Naive thymus-derived CD8-positive, alpha-beta T cell (primary cell): ENCODE results near the gene MME. TPM values are rescaled to one million over a fixed set of nuclear protein-coding genes. Genes with fewer than 3 reads are reported as not detected.
A peak's percentile ranks its signal among the peaks of the same experiment; 100 is the strongest.

Experiments used
- ATAC-seq, 2 donors: fragments of 150-1000 bp; cut with Tn5 transposase in 1 of 2; sonication (Bioruptor Pico), chemical (Tn5 transposase) in 1 of 2; 1 replicate in 1 of 2; 2 replicates in 1 of 2; pipeline ENCODE4 v1.10.0; 2021; ENCODE audit warnings: mild to moderate bottlenecking in 2 of 2, moderate library complexity in 2 of 2
- POLR2A ChIA-PET: fragments of 350-600 bp; sonication (Branson Sonifier 250); formaldehyde crosslinking; loops from one replicate; lab custom pipeline; 2021; ENCODE audit warnings: antibody characterized with exemption; lab: Charles Lee
- DNase-seq, 10 donors: peaks; one replicate each; pipeline versions ENCODE4 v3.0.0 to v3.0.0-alpha.2; 2020 to 2022
- H3K27ac Mint-ChIP-seq, 10 donors: one replicate each; pipeline ENCODE4 v1.8.0; 2020 to 2022; ENCODE audit warnings: mild to moderate bottlenecking in 10 of 10, mixed read lengths in 10 of 10, moderate library complexity in 4 of 10, inconsistent platforms in 1 of 10
- H3K27me3 Mint-ChIP-seq, 5 donors: one replicate each; pipeline ENCODE4 v1.8.0; 2021 to 2022; ENCODE audit warnings: mixed read lengths in 5 of 5
- H3K36me3 Mint-ChIP-seq, 3 donors: one replicate each; pipeline ENCODE4 v1.8.0; 2020 to 2022; ENCODE audit warnings: mixed read lengths in 3 of 3, mild to moderate bottlenecking in 2 of 3, inconsistent platforms in 1 of 3
- H3K4me1 Mint-ChIP-seq, 4 donors: one replicate each; pipeline ENCODE4 v1.8.0; 2021 to 2022; ENCODE audit warnings: mixed read lengths in 4 of 4
- H3K4me3 Mint-ChIP-seq, 10 donors: one replicate each; pipeline ENCODE4 v1.8.0; 2020 to 2022; ENCODE audit warnings: mild to moderate bottlenecking in 10 of 10, mixed read lengths in 10 of 10, moderate library complexity in 6 of 10, inconsistent platforms in 1 of 10
- H3K9me3 Mint-ChIP-seq, 9 donors: one replicate each; pipeline ENCODE4 v1.8.0; 2020 to 2022; ENCODE audit warnings: mixed read lengths in 9 of 9, mild to moderate bottlenecking in 3 of 9, inconsistent platforms in 1 of 9, moderate library complexity in 1 of 9
- polyA plus RNA-seq, 3 donors: library from polyadenylated mRNA; unstranded; fragments of 300-500 nt; fragmentation: Illumina TruSeq; gene quantifications; one replicate each; pipeline ENCODE4 v1.2.3, GENCODE V29; 2021
- total RNA-seq, 8 experiments: library from RNA in 2 of 8; stranded (reverse) in 2 of 8; gene quantifications; one replicate each; pipeline ENCODE4 v1.2.3 and lab custom pipeline; 2021 to 2026

The MME gene
- total and polyA plus RNA-seq, 5 experiments from 2014 or later = 0.91 to 1.3 TPM; not detected in 3

GRCh38 chr3:155088706-155089345 lies 8.7 kb downstream of the MME start:
- Mint-ChIP-seq H3K27me3 (peaks cover 0 to 12% (median 8%) of the 10 kb centered on the region in 5 donors), H3K36me3 (peaks cover 0 to 5% (median 0%) of the 10 kb centered on the region in 3 donors), H3K27ac (no peak overlapping the region), H3K4me3 (no peak overlapping the region), H3K4me1 (no peaks in the 10 kb centered on the region), H3K9me3 (peaks cover 0 to 7% (median 0%) of the 10 kb centered on the region in 9 donors)
- ATAC-seq (no peak), DNase-seq (no peak)
- POLR2A ChIA-PET = no interaction called here

- ATAC-seq (no peak), DNase-seq (no peak)
- peaks cover 0 to 12% (median 8%) of the 10 kb centered on the region in 5 donors for H3K27me3 Mint-ChIP-seq
- POLR2A ChIA-PET = no interaction called here
- H3K4me3 Mint-ChIP-seq = no peak overlapping the region
- H3K36me3 Mint-ChIP-seq = peaks cover 0 to 5% (median 0%) of the 10 kb centered on the region in 3 donors
- no peaks in the 10 kb centered on the region for H3K4me1 Mint-ChIP-seq
- H3K9me3 Mint-ChIP-seq = peaks cover 0 to 7% (median 0%) of the 10 kb centered on the region in 9 donors
- H3K27ac Mint-ChIP-seq = no peak overlapping the region
Measured at GRCh38 chr3:155089495-155089894, 9.4 kb downstream of the MME start.

- POLR2A ChIA-PET = no interaction called here
- no peaks in the 10 kb centered on the region for H3K36me3 Mint-ChIP-seq
- no peak overlapping the region for H3K4me3 Mint-ChIP-seq
- H3K27me3 Mint-ChIP-seq = peaks cover 0 to 2% (median 0%) of the 10 kb centered on the region in 5 donors
- H3K27ac Mint-ChIP-seq = no peak overlapping the region
- DNase-seq (no peak), ATAC-seq (no peak)
- peaks cover 0 to 2% (median 0%) of the 10 kb centered on the region in 4 donors for H3K4me1 Mint-ChIP-seq
- peaks cover 0 to 8% (median 0%) of the 10 kb centered on the region in 9 donors for H3K9me3 Mint-ChIP-seq
Measured at GRCh38 chr3:155093261-155093660, 13.1 kb downstream of the MME start.

- Mint-ChIP-seq H3K4me3 (no peak overlapping the region), H3K9me3 (peaks cover 0 to 17% (median 5%) of the 10 kb centered on the region in 9 donors), H3K27ac (no peak overlapping the region), H3K27me3 (no peaks in the 10 kb centered on the region), H3K36me3 (no peaks in the 10 kb centered on the region), H3K4me1 (peaks cover 0 to 2% (median 0%) of the 10 kb centered on the region in 4 donors)
- ATAC-seq (no peak), DNase-seq (no peak)
- POLR2A ChIA-PET = no interaction called here
Measured at GRCh38 chr3:155096303-155097008, 16.3 kb downstream of the MME start.

GRCh38 chr3:155097009-155097349 lies 16.9 kb downstream of the MME start:
- no peaks in the 10 kb centered on the region for H3K27me3 Mint-ChIP-seq

GRCh38 chr3:155101398-155101797 lies 21.3 kb downstream of the MME start:
- POLR2A ChIA-PET = no interaction called here
- Mint-ChIP-seq H3K36me3 (no peaks in the 10 kb centered on the region), H3K27me3 (peaks cover 0 to 4% (median 1%) of the 10 kb centered on the region in 5 donors), H3K9me3 (peaks cover 0 to 20% (median 5%) of the 10 kb centered on the region in 9 donors), H3K4me1 (no peaks in the 10 kb centered on the region), H3K27ac (no peak overlapping the region), H3K4me3 (no peak overlapping the region)
- ATAC-seq = no peak
- DNase-seq = no peak

More at GRCh38 chr3:155097009-155097349, 16.9 kb downstream of the MME start:
- POLR2A ChIA-PET = no interaction called here
- Mint-ChIP-seq H3K36me3 (no peaks in the 10 kb centered on the region), H3K9me3 (peaks cover 0 to 20% (median 5%) of the 10 kb centered on the region in 9 donors), H3K27ac (no peak overlapping the region), H3K4me1 (peaks cover 0 to 2% (median 0%) of the 10 kb centered on the region in 4 donors), H3K4me3 (no peak overlapping the region)
- DNase-seq (no peak), ATAC-seq (no peak)

- H3K9me3 Mint-ChIP-seq = peaks cover 0 to 20% (median 5%) of the 10 kb centered on the region in 9 donors
- H3K4me1 Mint-ChIP-seq = no peaks in the 10 kb centered on the region
- no peaks in the 10 kb centered on the region for H3K36me3 Mint-ChIP-seq
- H3K27ac Mint-ChIP-seq = no peak overlapping the region
- DNase-seq (no peak), ATAC-seq (no peak)
- H3K4me3 Mint-ChIP-seq = no peak overlapping the region
- POLR2A ChIA-PET = no interaction called here
- H3K27me3 Mint-ChIP-seq = peaks cover 0 to 4% (median 1%) of the 10 kb centered on the region in 5 donors
Measured at GRCh38 chr3:155102329-155102728, 22.2 kb downstream of the MME start.

GRCh38 chr3:155103686-155104085 lies 23.6 kb downstream of the MME start:
- POLR2A ChIA-PET = no interaction called here
- DNase-seq (no peak), ATAC-seq (no peak)
- no peaks in the 10 kb centered on the region for H3K4me1 Mint-ChIP-seq
- H3K4me3 Mint-ChIP-seq = no peak overlapping the region
- no peak overlapping the region for H3K27ac Mint-ChIP-seq
- H3K27me3 Mint-ChIP-seq = peaks cover 0 to 4% (median 1%) of the 10 kb centered on the region in 5 donors
- peaks cover 0 to 12% (median 3%) of the 10 kb centered on the region in 9 donors for H3K9me3 Mint-ChIP-seq
- no peaks in the 10 kb centered on the region for H3K36me3 Mint-ChIP-seq

- peaks cover 0 to 4% (median 0%) of the 10 kb centered on the region in 9 donors for H3K9me3 Mint-ChIP-seq
- no peak overlapping the region for H3K27ac Mint-ChIP-seq
- no peaks in the 10 kb centered on the region for H3K36me3 Mint-ChIP-seq
- ATAC-seq (no peak), DNase-seq (no peak)
- H3K4me1 Mint-ChIP-seq = peaks cover 1 to 8% (median 4%) of the 10 kb centered on the region in 4 donors
- H3K27me3 Mint-ChIP-seq = peaks cover 0 to 4% (median 1%) of the 10 kb centered on the region in 5 donors
- POLR2A ChIA-PET = no interaction called here
- no peak overlapping the region for H3K4me3 Mint-ChIP-seq
Measured at GRCh38 chr3:155106119-155106518, 26.0 kb downstream of the MME start.

GRCh38 chr3:155110022-155110421 lies 29.9 kb downstream of the MME start:
- Mint-ChIP-seq H3K4me1 (peaks cover 4 to 31% (median 6%) of the 10 kb centered on the region in 4 donors), H3K4me3 (no peak overlapping the region), H3K36me3 (no peaks in the 10 kb centered on the region), H3K27me3 (peaks cover 0 to 8% (median 0%) of the 10 kb centered on the region in 5 donors), H3K9me3 (peaks cover 0 to 2% (median 0%) of the 10 kb centered on the region in 9 donors), H3K27ac (peak overlapping the region in 1 of 10 donors; percentile 58)
- ATAC-seq (no peak), DNase-seq (no peak)
- POLR2A ChIA-PET = interaction anchor here (0.6 kb wide), 1 partner anchor 43 kb away, joined by 3 read pairs; no protein-coding TSS in a partner anchor

GRCh38 chr3:155110996-155111901 lies 31.1 kb downstream of the MME start:
- peaks cover 0 to 8% (median 0%) of the 10 kb centered on the region in 5 donors for H3K27me3 Mint-ChIP-seq
- H3K36me3 Mint-ChIP-seq = no peaks in the 10 kb centered on the region
- H3K9me3 Mint-ChIP-seq = peaks cover 0 to 2% (median 0%) of the 10 kb centered on the region in 9 donors
- peak overlapping the region in 1 of 10 donors; percentile 17 for H3K4me3 Mint-ChIP-seq
- no peak overlapping the region for H3K27ac Mint-ChIP-seq
- POLR2A ChIA-PET = no interaction called here
- peaks cover 4 to 31% (median 6%) of the 10 kb centered on the region in 4 donors for H3K4me1 Mint-ChIP-seq
- DNase-seq (peak in 1 of 10 donors; percentile 1), ATAC-seq (peak in 1 of 2 donors; percentile 32)

GRCh38 chr3:155111971-155112370 lies 31.9 kb downstream of the MME start:
- no peak for ATAC-seq
- H3K4me1 Mint-ChIP-seq = peaks cover 4 to 31% (median 6%) of the 10 kb centered on the region in 4 donors

More at GRCh38 chr3:155111971-155112370, 31.9 kb downstream of the MME start:
- Mint-ChIP-seq H3K27me3 (peaks cover 0 to 8% (median 0%) of the 10 kb centered on the region in 5 donors), H3K36me3 (no peaks in the 10 kb centered on the region), H3K27ac (no peak overlapping the region), H3K4me3 (no peak overlapping the region), H3K9me3 (peaks cover 0 to 2% (median 0%) of the 10 kb centered on the region in 9 donors)
- POLR2A ChIA-PET = no interaction called here
- DNase-seq = no peak
